ENCODE results near the gene SATL1.

GRCh38 chrX:85213792-85214530 is 29.6 kb downstream of the SATL1 start:
- no peak for TF ChIP-seq CTCF (optimal IDR thresholded peaks at IDR 0.05 in 1 of 3, IDR thresholded peaks at IDR 0.05 in 1 of 3, conservative IDR thresholded peaks at IDR 0.05 in 1 of 3; ENCODE audit: extremely low read depth in 1 of 3, insufficient read depth in 2 of 3, low read length in 3 of 3)
- no peak for TF ChIP-seq EZH2 (IDR thresholded peaks at IDR 0.05; ENCODE audit: low read length)

Data from keratinocyte (primary cell).